ENCODE data around the gene IRF2BP2.

IRF2BP2 gene

DNA sequence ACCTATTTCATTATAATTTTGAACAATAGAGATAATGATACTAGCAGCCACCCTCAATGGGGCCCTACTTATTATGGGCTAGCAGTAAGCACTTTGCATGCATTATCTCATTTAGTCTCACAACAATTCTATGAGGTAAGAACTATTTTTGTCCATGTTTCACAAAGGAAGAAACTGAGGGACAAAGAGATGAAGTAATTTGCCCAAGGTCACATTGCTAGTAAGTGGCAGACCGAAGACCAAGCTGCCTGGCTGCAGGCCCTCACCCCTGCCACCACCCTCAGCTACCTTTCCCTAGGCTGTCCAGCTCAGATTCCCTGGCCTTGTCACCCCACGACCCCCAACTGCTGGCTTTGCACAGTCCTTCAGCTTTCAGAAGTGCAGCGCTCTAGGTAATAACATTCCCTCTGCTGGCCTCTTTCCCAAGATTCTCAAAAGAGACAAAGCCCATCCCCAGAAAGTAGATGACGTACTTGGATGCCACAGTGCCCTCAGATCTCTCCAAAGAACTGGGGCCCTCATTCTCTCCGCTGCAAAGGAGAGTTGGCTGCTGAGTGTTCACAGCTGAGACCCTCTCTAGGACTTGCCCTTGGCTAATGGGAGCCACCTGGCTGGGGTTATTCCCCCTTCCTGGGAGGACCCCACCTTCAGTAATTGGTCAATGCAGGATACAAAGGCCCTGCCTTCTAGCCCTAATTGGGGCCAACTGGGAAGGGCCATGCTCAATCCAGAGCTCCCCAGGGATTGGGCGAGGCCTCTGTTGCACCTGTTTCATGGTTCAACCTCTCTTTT lies 39.5 kb downstream of the IRF2BP2 start:
- no peak for FAIRE-seq
- DNase-seq (ENCODE audit: insufficient read length) = no peak
- TF ChIP-seq TAF1 (IDR thresholded peaks at IDR 0.05; ENCODE audit: borderline replicate concordance, low read depth, low read length) (no peak), POLR2A (IDR thresholded peaks at IDR 0.05; ENCODE audit: low read depth, low read length) (no peak), POLR2AphosphoS5 (IDR thresholded peaks at IDR 0.05; ENCODE audit: low read depth, low read length) (no peak)

DNA sequence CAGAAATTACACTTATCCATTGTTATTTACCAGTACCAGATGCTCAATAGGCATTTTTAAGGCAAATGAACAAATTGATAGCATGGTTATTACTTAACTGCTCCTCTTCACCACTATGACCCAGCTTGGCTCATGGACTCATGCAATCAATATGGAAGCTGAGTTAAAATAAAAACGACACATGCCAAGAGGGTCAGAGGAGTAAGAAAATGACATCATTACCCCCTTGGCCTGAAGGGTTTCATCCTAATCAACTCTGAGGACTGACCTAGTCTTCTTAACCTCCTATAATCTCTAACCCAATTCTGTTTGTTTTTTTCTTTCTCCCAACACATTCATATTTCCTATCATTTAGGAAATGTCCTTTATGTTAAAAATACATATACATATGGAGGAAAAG lies 41.6 kb downstream of the IRF2BP2 start:
- no peak for FAIRE-seq

DNA sequence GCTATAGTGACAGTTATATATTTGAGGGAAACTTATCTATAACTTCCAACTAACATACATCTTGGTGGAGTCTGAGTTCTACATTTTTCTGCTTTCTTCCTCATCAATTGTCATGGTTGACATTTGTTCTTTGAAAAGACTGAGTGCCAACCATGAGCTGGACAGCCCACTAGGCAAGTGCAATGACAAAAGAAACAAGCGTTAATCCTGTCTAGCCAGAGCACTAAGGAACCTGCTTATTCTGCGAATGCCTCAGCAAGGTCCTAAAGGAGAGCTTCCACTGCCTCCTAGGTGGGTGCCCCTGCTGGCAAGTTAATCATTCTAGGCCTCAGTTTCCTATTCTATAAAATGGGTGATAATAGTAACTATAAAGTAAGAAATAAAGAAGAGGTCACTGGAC lies 44.8 kb downstream of the IRF2BP2 start:
- DNase-seq (ENCODE audit: insufficient read length) (no peak), FAIRE-seq (no peak)
- TF ChIP-seq POLR2AphosphoS5 (IDR thresholded peaks at IDR 0.05; ENCODE audit: low read depth, low read length) (no peak), POLR2A (IDR thresholded peaks at IDR 0.05; ENCODE audit: low read depth, low read length) (no peak), TAF1 (IDR thresholded peaks at IDR 0.05; ENCODE audit: borderline replicate concordance, low read depth, low read length) (no peak)

More for the DNA sequence above, 41.6 kb downstream of the IRF2BP2 start:
- no peak for TF ChIP-seq POLR2A (IDR thresholded peaks at IDR 0.05; ENCODE audit: low read depth, low read length)
- no peak for TF ChIP-seq POLR2AphosphoS5 (IDR thresholded peaks at IDR 0.05; ENCODE audit: low read depth, low read length)
- no peak for TF ChIP-seq TAF1 (IDR thresholded peaks at IDR 0.05; ENCODE audit: borderline replicate concordance, low read depth, low read length)
- no peak for DNase-seq (ENCODE audit: insufficient read length)

DNA sequence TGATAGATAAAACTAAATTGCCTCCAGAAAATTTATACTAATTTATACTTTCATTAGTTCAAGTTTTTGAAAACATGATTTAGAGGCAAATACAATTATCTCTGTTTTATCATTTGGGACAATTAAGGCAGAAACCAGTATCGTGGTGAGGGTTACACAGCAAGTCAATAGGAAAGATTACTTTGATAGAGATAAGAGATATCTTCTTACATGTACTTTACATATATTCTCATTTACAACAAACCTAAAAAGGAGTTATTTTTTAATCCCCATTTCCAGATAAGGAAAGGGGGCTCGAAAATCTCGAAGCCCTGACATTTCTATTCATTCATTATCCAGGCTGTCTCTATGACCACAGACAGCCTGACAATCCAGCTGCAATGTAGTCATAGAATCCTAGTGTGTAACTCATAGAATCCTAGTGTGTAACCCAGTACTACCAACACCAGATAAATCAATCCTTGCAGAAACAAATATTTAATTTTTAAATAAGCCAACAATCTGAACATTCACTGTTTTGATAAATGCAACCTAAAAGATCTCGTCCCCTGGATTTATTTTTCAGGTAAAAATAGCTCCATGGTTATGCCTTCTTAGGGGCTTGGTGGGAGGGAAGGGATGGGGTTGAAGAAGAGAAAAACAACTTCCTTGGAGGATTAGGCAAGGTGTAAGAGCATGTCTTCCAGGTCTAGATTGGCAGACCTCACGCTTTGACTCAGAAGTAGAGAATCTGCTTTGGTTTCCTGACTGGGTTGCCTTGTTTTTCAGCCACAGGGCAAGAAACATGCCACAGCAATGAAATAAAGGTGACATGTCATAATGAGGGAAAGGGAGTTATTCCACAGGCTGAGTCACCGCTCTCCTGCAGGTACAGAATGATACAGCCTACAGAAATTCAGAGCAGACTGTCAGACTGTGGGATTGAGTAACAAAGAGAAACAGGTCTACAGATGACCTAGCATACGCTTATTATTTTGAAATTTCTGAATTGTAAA lies 45.6 kb downstream of the IRF2BP2 start:
- TF ChIP-seq TAF1 (IDR thresholded peaks at IDR 0.05; ENCODE audit: borderline replicate concordance, low read depth, low read length) (no peak), POLR2AphosphoS5 (IDR thresholded peaks at IDR 0.05; ENCODE audit: low read depth, low read length) (no peak), POLR2A (IDR thresholded peaks at IDR 0.05; ENCODE audit: low read depth, low read length) (no peak)
- FAIRE-seq = no peak
- no peak for DNase-seq (ENCODE audit: insufficient read length)

DNA sequence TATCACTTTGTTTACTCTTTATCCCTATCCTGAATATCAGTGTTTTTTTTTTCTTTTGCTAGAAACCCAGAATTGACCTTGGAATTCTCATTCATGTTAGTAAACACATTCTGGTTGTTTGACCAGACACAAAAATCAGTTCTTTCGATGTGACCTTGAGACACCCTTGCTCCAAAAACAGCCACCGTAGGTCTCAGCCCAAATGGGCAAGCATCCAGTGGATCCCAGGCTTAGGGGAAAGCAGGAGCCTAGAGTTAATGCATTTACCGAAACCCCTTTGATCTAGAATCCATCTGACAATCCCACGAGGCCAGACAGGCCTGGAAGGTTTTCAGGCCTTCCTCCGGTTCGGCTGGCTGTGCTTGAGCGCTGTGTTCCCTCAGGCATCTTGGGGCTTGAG lies 47.6 kb downstream of the IRF2BP2 start:
- no peak for FAIRE-seq
- TF ChIP-seq TAF1 (IDR thresholded peaks at IDR 0.05; ENCODE audit: borderline replicate concordance, low read depth, low read length) (no peak), POLR2AphosphoS5 (IDR thresholded peaks at IDR 0.05; ENCODE audit: low read depth, low read length) (no peak), POLR2A (IDR thresholded peaks at IDR 0.05; ENCODE audit: low read depth, low read length) (no peak)
- DNase-seq (ENCODE audit: insufficient read length) = no peak

DNA sequence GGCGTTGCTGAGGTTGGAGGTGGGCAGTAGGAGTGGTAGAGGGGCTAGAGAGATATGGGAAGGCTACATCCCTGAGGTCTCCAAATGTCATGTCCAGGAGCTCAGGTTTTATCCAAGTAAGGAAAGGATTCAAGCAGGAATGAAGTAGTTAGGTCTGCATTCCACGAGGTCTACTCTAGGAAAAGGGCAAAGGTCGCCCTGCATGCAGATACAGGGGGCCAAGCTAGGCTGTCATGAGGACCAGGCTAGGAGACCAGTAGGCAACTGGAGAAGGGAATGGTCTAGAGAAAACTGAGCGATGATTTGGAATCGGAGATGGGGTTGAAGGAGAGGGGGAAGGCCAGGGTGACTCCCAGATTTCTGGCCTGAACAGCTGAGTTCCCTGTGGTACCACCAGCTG lies 48.7 kb downstream of the IRF2BP2 start:
- FAIRE-seq (no peak), DNase-seq (ENCODE audit: insufficient read length) (no peak)

DNA sequence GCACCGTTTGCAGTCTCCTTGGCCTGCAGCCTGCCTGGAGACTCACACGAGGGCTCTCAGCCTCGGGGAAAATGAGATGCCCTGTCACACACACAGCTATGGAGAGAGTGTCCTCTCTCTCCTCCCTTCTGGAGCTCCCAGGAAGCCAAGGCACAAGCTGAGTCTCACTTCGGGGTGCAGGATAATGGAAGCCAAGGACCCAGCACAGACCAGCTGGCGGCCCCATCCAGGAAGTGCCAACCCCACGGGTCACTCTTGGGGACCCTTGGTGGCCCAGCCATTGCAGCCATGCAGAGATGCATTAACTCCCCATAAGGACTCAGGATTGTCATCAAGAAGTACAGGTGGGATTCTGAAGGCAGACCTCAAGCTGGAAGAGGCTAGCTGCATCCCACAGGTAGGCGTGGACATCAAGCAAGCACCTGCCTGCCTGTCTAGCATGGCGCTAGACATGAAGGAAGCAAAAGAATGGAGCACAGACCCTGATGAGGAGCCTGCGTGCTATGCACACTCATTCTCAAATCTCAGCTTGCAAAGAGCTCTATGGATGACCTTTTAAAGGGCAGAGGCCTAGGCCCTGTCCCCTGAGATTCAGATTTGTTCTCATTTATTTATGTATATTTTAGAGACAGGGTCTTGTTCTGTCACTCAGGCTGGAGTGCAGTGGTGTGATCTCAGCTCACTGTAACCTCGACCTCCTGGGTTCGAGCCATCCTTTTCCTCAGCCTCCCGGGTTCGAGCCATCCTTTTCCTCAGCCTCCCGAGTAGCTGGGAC lies 49.9 kb downstream of the IRF2BP2 start:
- no peak for DNase-seq (ENCODE audit: insufficient read length)

More for the DNA sequence above, 48.7 kb downstream of the IRF2BP2 start:
- no peak for TF ChIP-seq TAF1 (IDR thresholded peaks at IDR 0.05; ENCODE audit: borderline replicate concordance, low read depth, low read length)
- TF ChIP-seq POLR2AphosphoS5 (IDR thresholded peaks at IDR 0.05; ENCODE audit: low read depth, low read length) = no peak

DNA sequence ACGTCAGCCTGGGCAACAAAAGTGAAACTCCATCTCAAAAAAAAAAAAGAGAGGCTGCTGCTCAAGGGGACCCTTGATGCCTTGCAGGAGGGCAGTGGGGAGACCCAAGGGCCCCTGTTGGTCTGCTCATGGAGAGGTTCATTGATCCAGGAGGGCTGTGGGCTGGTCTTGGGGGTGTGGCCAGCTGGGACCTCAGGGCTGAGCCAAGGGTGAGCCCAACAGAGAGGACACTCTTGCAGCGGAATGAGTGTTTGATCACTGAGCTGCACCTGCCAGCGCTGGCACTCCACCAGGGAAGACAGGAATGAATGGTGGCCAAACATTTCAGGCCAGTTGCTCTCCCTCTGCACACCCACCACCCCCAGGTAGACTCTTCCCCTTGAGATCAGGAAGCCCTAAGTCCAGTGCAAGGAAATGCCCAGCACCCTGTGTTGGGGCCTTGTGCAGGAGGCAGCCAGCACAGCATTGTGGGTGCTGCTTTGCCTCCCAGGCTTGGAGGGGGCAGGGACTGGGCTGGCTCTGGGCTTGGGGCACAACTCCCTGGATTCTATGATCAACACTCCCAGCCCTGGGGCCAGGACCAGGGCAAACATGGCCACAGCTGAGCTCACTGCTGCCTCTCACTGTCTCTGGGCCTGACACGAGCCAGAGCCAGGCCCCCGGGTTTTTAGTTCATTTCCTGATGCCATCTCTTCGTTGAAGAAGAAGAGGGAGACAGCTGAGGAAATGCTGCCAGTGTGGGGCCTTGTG lies 50.7 kb downstream of the IRF2BP2 start:
- no peak for TF ChIP-seq POLR2AphosphoS5 (IDR thresholded peaks at IDR 0.05; ENCODE audit: low read depth, low read length)
- no peak for TF ChIP-seq TAF1 (IDR thresholded peaks at IDR 0.05; ENCODE audit: borderline replicate concordance, low read depth, low read length)
- DNase-seq (ENCODE audit: insufficient read length) (no peak), FAIRE-seq (no peak)

More for the DNA sequence above, 49.9 kb downstream of the IRF2BP2 start:
- no peak for FAIRE-seq
- TF ChIP-seq POLR2AphosphoS5 (IDR thresholded peaks at IDR 0.05; ENCODE audit: low read depth, low read length) = no peak
- TF ChIP-seq TAF1 (IDR thresholded peaks at IDR 0.05; ENCODE audit: borderline replicate concordance, low read depth, low read length) = no peak
- TF ChIP-seq POLR2A (IDR thresholded peaks at IDR 0.05; ENCODE audit: low read depth, low read length) = no peak

DNA sequence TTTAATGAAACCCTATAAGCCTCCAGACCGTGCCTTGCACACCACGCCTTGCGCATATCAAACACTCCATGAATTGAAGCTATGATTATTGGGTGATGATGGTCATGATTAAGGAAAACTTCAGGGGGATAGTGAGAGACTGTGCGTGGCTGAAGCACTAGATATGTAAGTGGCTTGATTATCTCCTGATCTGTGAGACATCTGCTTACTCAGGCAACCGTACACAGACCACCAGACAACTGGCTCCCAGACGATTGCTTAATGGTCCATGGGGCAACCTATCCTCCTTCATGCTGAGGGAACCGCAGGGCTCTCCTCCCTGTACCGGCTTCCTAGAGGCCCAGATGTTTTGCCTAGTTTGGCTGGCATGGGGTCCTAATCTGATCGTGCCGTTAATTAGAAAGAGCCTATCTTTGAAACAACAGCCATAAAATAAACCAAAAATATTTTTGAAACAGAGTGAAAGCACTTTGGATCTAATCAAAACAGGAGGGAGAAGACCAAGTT lies 51.6 kb downstream of the IRF2BP2 start:
- FAIRE-seq (no peak), DNase-seq (ENCODE audit: insufficient read length) (no peak)
- TF ChIP-seq POLR2A (IDR thresholded peaks at IDR 0.05; ENCODE audit: low read depth, low read length) = no peak
- TF ChIP-seq POLR2AphosphoS5 (IDR thresholded peaks at IDR 0.05; ENCODE audit: low read depth, low read length) = no peak
- TF ChIP-seq TAF1 (IDR thresholded peaks at IDR 0.05; ENCODE audit: borderline replicate concordance, low read depth, low read length) = no peak

DNA sequence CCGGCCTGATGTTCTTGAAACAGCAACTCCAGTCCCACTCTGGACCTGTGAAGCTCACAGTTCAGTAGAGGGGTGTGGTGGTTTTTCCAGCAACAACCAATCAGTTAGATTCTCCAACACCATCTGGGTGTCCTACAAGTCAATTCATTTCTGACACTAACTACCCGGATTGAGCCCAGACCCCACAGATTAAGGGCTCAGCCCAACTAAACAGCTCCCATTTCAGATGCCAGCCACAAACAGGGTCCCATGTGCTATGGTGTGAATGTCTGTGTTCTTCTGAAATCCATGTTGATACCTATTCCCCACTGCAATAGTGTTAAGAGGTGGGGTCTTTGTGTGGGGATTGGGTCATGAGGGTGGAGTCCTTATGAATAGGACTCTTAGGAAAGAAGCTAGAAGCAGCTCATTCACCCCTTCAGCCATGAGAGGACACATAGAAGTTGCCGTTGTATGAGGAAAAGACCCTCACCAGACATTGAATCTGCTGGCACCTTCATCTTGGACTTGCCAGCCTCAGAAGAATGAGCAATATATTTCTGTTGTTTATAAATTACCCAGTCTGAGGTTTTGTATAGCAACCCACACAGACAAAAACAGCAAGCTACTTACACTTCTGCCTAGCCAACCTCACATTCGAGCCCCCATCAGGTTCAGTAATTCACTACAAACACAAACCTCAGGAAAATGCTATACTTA lies 53.6 kb downstream of the IRF2BP2 start:
- DNase-seq (ENCODE audit: insufficient read length) (no peak), FAIRE-seq (no peak)
- TF ChIP-seq TAF1 (IDR thresholded peaks at IDR 0.05; ENCODE audit: borderline replicate concordance, low read depth, low read length) = no peak
- no peak for TF ChIP-seq POLR2A (IDR thresholded peaks at IDR 0.05; ENCODE audit: low read depth, low read length)
- no peak for TF ChIP-seq POLR2AphosphoS5 (IDR thresholded peaks at IDR 0.05; ENCODE audit: low read depth, low read length)
